Osteocyte (in vitro differentiated cells): ENCODE data around the gene KCNQ5. TPM values are rescaled to one million over a fixed set of nuclear protein-coding genes. Genes with fewer than 3 reads are reported as not detected.

Source experiments
- DNase-seq: peaks from one replicate; pipeline ENCODE4 v3.0.0; 2021; ENCODE audit warnings: mixed read lengths; ENCODE audit not compliant: unreplicated experiment; ENCODE audit errors: extremely low spot score
- H3K27ac Mint-ChIP-seq: one replicate; pipeline ENCODE4 v1.8.0; 2021; ENCODE audit warnings: mild to moderate bottlenecking, mixed read lengths; ENCODE audit not compliant: unreplicated experiment
- H3K27me3 Mint-ChIP-seq: one replicate; pipeline ENCODE4 v1.8.0; 2021; ENCODE audit warnings: mixed read lengths; ENCODE audit not compliant: unreplicated experiment
- H3K36me3 Mint-ChIP-seq: one replicate; pipeline ENCODE4 v1.8.0; 2021; ENCODE audit warnings: mixed read lengths; ENCODE audit not compliant: unreplicated experiment
- H3K4me1 Mint-ChIP-seq: one replicate; pipeline ENCODE4 v1.8.0; 2021; ENCODE audit warnings: mixed read lengths; ENCODE audit not compliant: unreplicated experiment
- H3K4me3 Mint-ChIP-seq: one replicate; pipeline ENCODE4 v1.8.0; 2021; ENCODE audit warnings: mild to moderate bottlenecking, moderate library complexity, mixed read lengths; ENCODE audit not compliant: unreplicated experiment
- H3K9me3 Mint-ChIP-seq: one replicate; pipeline ENCODE4 v1.8.0; 2021; ENCODE audit warnings: mixed read lengths; ENCODE audit not compliant: unreplicated experiment
- CTCF ChIP-seq: fragments of 200-600 bp; sonication (generic); IDR thresholded peaks from 2 replicates; pipeline ENCODE4 v1.5.0; 2021; ENCODE audit warnings: antibody characterized with exemption, mild to moderate bottlenecking, moderate library complexity
- total RNA-seq: library from RNA; stranded (reverse); gene quantifications from 2 replicates; pipeline ENCODE4 v1.2.1, GENCODE V29; 2021

KCNQ5 gene
- total RNA-seq, 1 donor from 2014 or later = 7.2 TPM

- no peaks in the 10 kb centered on the region for H3K27me3 Mint-ChIP-seq
- no peaks in the 10 kb centered on the region for H3K9me3 Mint-ChIP-seq
- H3K4me3 Mint-ChIP-seq = no peak overlapping the region
- no peak for DNase-seq
- H3K36me3 Mint-ChIP-seq = no peaks in the 10 kb centered on the region
- no peak overlapping the region for H3K27ac Mint-ChIP-seq
- no peak for TF ChIP-seq CTCF
- no peaks in the 10 kb centered on the region for H3K4me1 Mint-ChIP-seq
These were observed 378.6 kb downstream of the KCNQ5 start for GRCh38 chr6:73000460-73000859.

- Mint-ChIP-seq H3K27ac (no peak overlapping the region), H3K27me3 (no peaks in the 10 kb centered on the region), H3K4me3 (no peak overlapping the region), H3K4me1 (no peaks in the 10 kb centered on the region), H3K36me3 (no peaks in the 10 kb centered on the region), H3K9me3 (no peaks in the 10 kb centered on the region)
- no peak for TF ChIP-seq CTCF
- DNase-seq = no peak
These were observed 380.7 kb downstream of the KCNQ5 start for GRCh38 chr6:73002588-73002987.

- peaks cover 6% of the 10 kb centered on the region for H3K36me3 Mint-ChIP-seq
These were observed 381.4 kb downstream of the KCNQ5 start for GRCh38 chr6:73003302-73003701.

GRCh38 chr6:73004231-73004630, 382.4 kb downstream of the KCNQ5 start:
- no peak overlapping the region for H3K27ac Mint-ChIP-seq
- no peaks in the 10 kb centered on the region for H3K27me3 Mint-ChIP-seq
- DNase-seq = no peak
- TF ChIP-seq CTCF = no peak
- no peaks in the 10 kb centered on the region for H3K4me1 Mint-ChIP-seq
- H3K9me3 Mint-ChIP-seq = peaks cover 9% of the 10 kb centered on the region
- H3K4me3 Mint-ChIP-seq = no peak overlapping the region
- H3K36me3 Mint-ChIP-seq = peaks cover 7% of the 10 kb centered on the region

More at GRCh38 chr6:73003302-73003701, 381.4 kb downstream of the KCNQ5 start:
- no peak overlapping the region for H3K27ac Mint-ChIP-seq
- no peak for TF ChIP-seq CTCF
- peaks cover 6% of the 10 kb centered on the region for H3K9me3 Mint-ChIP-seq
- H3K27me3 Mint-ChIP-seq = no peaks in the 10 kb centered on the region
- no peaks in the 10 kb centered on the region for H3K4me1 Mint-ChIP-seq
- H3K4me3 Mint-ChIP-seq = no peak overlapping the region
- no peak for DNase-seq

- Mint-ChIP-seq H3K27me3 (no peaks in the 10 kb centered on the region), H3K9me3 (peaks cover 9% of the 10 kb centered on the region), H3K36me3 (peaks cover 7% of the 10 kb centered on the region), H3K4me1 (no peaks in the 10 kb centered on the region), H3K4me3 (no peak overlapping the region), H3K27ac (no peak overlapping the region)
- TF ChIP-seq CTCF = no peak
- DNase-seq = no peak
These were observed 383.0 kb downstream of the KCNQ5 start for GRCh38 chr6:73004861-73005260.
